Measurements from ENCODE around the gene STARD13. TPM values are rescaled to one million over a fixed set of nuclear protein-coding genes. Genes with fewer than 3 reads are reported as not detected.

STARD13 gene
- total and polyA plus RNA-seq, 9 donors = 7.2 to 31.5 (median 14.0) TPM

- intact Hi-C loops (cut with DNase I) = no loop called here
- TF ChIP-seq EP300 (IDR thresholded peaks at IDR 0.05) (no peak), POLR2A (IDR thresholded peaks at IDR 0.05) (no peak)
- TF ChIP-seq, protein P1, sequence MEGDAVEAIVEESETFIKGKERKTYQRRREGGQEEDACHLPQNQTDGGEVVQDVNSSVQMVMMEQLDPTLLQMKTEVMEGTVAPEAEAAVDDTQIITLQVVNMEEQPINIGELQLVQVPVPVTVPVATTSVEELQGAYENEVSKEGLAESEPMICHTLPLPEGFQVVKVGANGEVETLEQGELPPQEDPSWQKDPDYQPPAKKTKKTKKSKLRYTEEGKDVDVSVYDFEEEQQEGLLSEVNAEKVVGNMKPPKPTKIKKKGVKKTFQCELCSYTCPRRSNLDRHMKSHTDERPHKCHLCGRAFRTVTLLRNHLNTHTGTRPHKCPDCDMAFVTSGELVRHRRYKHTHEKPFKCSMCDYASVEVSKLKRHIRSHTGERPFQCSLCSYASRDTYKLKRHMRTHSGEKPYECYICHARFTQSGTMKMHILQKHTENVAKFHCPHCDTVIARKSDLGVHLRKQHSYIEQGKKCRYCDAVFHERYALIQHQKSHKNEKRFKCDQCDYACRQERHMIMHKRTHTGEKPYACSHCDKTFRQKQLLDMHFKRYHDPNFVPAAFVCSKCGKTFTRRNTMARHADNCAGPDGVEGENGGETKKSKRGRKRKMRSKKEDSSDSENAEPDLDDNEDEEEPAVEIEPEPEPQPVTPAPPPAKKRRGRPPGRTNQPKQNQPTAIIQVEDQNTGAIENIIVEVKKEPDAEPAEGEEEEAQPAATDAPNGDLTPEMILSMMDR (IDR thresholded peaks at IDR 0.05) = no peak
- Histone ChIP-seq H3K27ac (no peak overlapping the region), H3K4me3 (no peak overlapping the region), H3K27me3 (no peaks in the 10 kb centered on the region), H3K9me3 (no peaks in the 10 kb centered on the region), H3K36me3 (no peaks in the 10 kb centered on the region), H3K4me1 (ENCODE audit: insufficient read depth) (peaks cover 3% of the 10 kb centered on the region)
- 67 to 73% (median 72%) methylated on average over 6 of the region's 6 CpGs for WGBS, 3 donors
- no peak for DNase-seq
Measured at GRCh38 chr13:33292712-33293111, 7.2 kb upstream of the STARD13 start.

DNA sequence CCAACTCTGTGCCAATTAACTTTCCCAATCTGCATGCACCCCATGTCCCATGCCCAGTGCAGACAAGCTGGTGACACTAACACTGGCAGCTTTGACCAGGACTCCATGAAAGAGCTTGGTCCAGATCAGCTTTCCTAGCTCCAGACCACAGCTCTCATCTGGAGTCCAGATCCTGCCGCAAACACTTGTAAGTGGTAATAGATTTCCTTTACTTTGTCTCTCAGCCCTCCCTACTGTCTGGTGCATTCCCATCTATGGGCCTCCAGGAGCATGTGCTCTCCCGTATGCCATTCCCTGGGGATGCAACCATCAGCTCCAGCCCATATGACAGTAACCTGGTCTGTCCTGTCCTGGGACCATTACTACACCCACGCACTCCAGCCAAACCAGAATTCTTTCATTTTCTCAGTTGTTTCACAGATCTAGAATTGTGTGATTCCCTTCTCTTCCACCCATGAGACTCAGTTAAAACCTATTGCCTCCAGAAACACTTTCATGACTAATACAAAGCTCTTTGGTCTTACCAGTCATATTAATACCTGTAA lies 4.9 kb upstream of the STARD13 start:
- no peak overlapping the region for H3K27ac ChIP-seq
- TF ChIP-seq, protein P1 (IDR thresholded peaks at IDR 0.05) = no peak
- no peak for TF ChIP-seq POLR2A (IDR thresholded peaks at IDR 0.05)
- no peak for TF ChIP-seq EP300 (IDR thresholded peaks at IDR 0.05)

DNA sequence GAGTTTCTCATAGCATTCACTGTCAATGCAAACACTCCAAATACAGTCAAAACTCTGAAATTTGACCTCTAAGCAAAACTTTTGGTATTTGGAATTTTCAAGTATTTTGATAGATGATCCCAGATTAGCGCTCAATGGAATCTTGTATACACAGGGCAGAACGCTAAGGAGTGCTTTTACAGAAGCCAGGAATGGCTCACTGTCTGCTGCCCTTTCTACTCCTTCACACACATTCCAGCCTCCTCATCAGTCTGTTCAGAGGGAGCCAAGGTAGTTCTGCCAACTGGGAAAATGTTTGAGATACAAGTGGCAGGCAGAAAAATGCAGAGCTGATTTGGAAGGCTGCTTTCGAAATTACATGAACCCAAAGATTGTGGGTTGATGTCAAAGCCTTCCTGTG lies 4.4 kb upstream of the STARD13 start:
- no peaks in the 10 kb centered on the region for H3K9me3 ChIP-seq
- DNase-seq = no peak
- H3K4me1 ChIP-seq (ENCODE audit: insufficient read depth) = no peaks in the 10 kb centered on the region
- no peaks in the 10 kb centered on the region for H3K27me3 ChIP-seq
- no peaks in the 10 kb centered on the region for H3K36me3 ChIP-seq
- WGBS, 3 donors = 24 to 47% (median 41%) methylated on average over 3 of the region's 3 CpGs
- TF ChIP-seq EP300 (IDR thresholded peaks at IDR 0.05) (no peak), POLR2A (IDR thresholded peaks at IDR 0.05) (no peak)
- TF ChIP-seq, protein P1 (IDR thresholded peaks at IDR 0.05) = no peak
- intact Hi-C loops (cut with DNase I) = loop anchor here in 2 of 4 donors (10.0 kb wide), 1 partner anchor 245 kb away; no protein-coding TSS in a partner anchor
- no peak overlapping the region for H3K27ac ChIP-seq
- H3K4me3 ChIP-seq = no peak overlapping the region

More for the DNA sequence above, 4.9 kb upstream of the STARD13 start:
- no peak for DNase-seq
- intact Hi-C loops (cut with DNase I) = no loop called here
- H3K36me3 ChIP-seq = no peaks in the 10 kb centered on the region
- H3K4me1 ChIP-seq (ENCODE audit: insufficient read depth) = no peaks in the 10 kb centered on the region
- 87 to 92% (median 90%) methylated on average over 3 of the region's 3 CpGs for WGBS, 3 donors
- H3K9me3 ChIP-seq = no peaks in the 10 kb centered on the region
- no peaks in the 10 kb centered on the region for H3K27me3 ChIP-seq
- no peak overlapping the region for H3K4me3 ChIP-seq

DNA sequence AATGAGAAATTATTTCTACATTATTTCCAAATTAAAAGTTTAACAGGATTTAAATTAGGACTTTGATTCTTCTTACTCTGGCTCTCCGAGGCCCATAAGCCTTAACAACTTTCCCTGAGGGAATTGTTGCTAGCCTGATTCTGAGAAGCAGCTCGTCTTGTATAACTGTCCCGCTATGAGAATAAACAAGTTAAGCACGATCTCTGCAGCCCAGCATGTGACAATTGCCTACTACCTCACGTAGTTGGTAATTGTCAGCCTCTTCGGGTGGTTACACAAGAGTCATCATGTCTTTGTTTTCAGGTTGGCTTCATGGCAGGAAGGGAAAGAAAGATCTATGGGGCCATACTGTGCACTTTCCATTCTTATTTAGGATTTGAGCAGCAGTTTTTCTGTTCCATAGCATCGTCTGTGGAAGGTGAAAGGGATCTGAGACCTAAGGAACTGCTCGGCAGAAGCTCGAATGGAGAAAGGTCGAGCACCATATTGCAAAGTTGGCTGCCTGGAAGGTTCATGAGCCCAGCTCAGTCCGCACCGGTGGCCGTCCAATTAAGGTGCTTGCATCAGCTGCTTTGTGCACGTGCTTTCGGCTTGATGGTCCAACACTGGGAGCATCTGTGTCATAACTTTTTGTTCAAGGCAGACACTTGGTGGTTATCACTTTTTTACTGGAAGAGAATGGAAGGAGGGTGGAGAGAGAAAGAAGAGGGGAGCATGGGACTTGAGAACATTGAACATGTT lies 1.8 kb upstream of the STARD13 start:
- intact Hi-C loops (cut with DNase I) = loop anchor here in 2 of 4 donors (10.0 kb wide), 1 partner anchor 247 kb away; no protein-coding TSS in a partner anchor
- H3K4me1 ChIP-seq (ENCODE audit: insufficient read depth) = no peaks in the 10 kb centered on the region

More for the DNA sequence above, 1.8 kb upstream of the STARD13 start:
- no peak overlapping the region for H3K27ac ChIP-seq
- H3K4me3 ChIP-seq = no peak overlapping the region
- H3K36me3 ChIP-seq = no peaks in the 10 kb centered on the region
- no peaks in the 10 kb centered on the region for H3K9me3 ChIP-seq
- DNase-seq = no peak
- no peaks in the 10 kb centered on the region for H3K27me3 ChIP-seq
- TF ChIP-seq POLR2A (IDR thresholded peaks at IDR 0.05) (no peak), EP300 (IDR thresholded peaks at IDR 0.05) (no peak)
- TF ChIP-seq, protein P1 (IDR thresholded peaks at IDR 0.05) = no peak
- WGBS, 3 donors = 88 to 95% (median 94%) methylated on average over 15 of the region's 15 CpGs
